HepG2 (cell line): Measurements from ENCODE around the gene MACROD2. TPM values are rescaled to one million over a fixed set of nuclear protein-coding genes. Genes with fewer than 3 reads are reported as not detected.

Experiments used
- ATAC-seq: fragments of 200-7000 bp; cut with Tn5 transposase; 3 replicates; pipeline ENCODE4 v1.9.1; 2020; ENCODE audit warnings: mild to moderate bottlenecking, moderate library complexity
- BruUV-seq: library from RNA; stranded (reverse); fragments of 400-500 nt; replicated peaks from 2 replicates; lab custom pipeline; 2021; lab: Mats Ljungman, UMichigan
- CTCF ChIA-PET: fragments of 300-600 bp; formaldehyde crosslinking; extraction: SDS; loops from one replicate; lab custom pipeline; 2021; ENCODE audit warnings: low total read pairs, inconsistent platforms, low intra/inter-chr PET ratio; lab: Yijun Ruan, JAX
- POLR2A ChIA-PET: fragments of 350-600 bp; sonication (Branson Sonifier 250); formaldehyde crosslinking; loops from one replicate; lab custom pipeline; 2020; ENCODE audit warnings: antibody characterized with exemption, inconsistent platforms; lab: Yijun Ruan, JAX
- DNase-seq: peaks from one replicate; pipeline ENCODE4 v3.0.0-alpha.2; 2015; ENCODE audit warnings: low spot score
- FAIRE-seq: peaks from 3 replicates; lab custom pipeline; 2011; peaks lifted over from hg19 to GRCh38; lab: Jason Lieb, UNC
- H2AFZ ChIP-seq: one replicate; pipeline ENCODE4 v1.6.1; 2011; ENCODE audit warnings: low read length, inconsistent platforms
- H3K27ac ChIP-seq: fragments of 300-600 bp; 3 replicates; pipeline ENCODE4 v1.8.0; 2011; ENCODE audit warnings: mixed run types, mild to moderate bottlenecking, mixed read lengths, low read length, inconsistent platforms; ENCODE audit not compliant: insufficient read depth; ENCODE audit errors: extremely low read length
- H3K27me3 ChIP-seq, 2 experiments: fragments of 200-600 bp in 1 of 2; 2 replicates in 1 of 2; 3 replicates in 1 of 2; pipeline versions ENCODE4 v1.6.0 to v1.8.0; 2011; ENCODE audit warnings: low read length in 2 of 2, mild to moderate bottlenecking in 2 of 2, moderate library complexity in 2 of 2, inconsistent platforms in 1 of 2; ENCODE audit not compliant: insufficient read depth in 2 of 2, control insufficient read depth in 1 of 2
- H3K36me3 ChIP-seq, 2 experiments: fragments of 200-600 bp in 1 of 2; replicated peaks in 1 of 2; 2 replicates in 1 of 2; 3 replicates in 1 of 2; pipeline versions ENCODE4 v1.5.1 to v1.8.0; 2011; ENCODE audit warnings: low read length in 2 of 2, inconsistent platforms in 1 of 2; ENCODE audit not compliant: insufficient read depth in 2 of 2, control insufficient read depth in 1 of 2
- H3K4me1 ChIP-seq: 2 replicates; pipeline ENCODE4 v1.5.1; 2012; ENCODE audit warnings: low read length, inconsistent platforms; ENCODE audit not compliant: insufficient read depth
- H3K4me2 ChIP-seq: 2 replicates; pipeline ENCODE4 v1.6.0; 2011; ENCODE audit warnings: low read depth, low read length, inconsistent platforms
- H3K4me3 ChIP-seq, 3 experiments: fragments of 200-600 bp in 1 of 3; sonication (generic), shearing (Covaris generic) in 1 of 3; replicated peaks in 1 of 3; 2 replicates each; pipeline ENCODE4 v1.5.1; 2011 to 2016; ENCODE audit warnings: low read length in 3 of 3, inconsistent platforms in 2 of 3, low read depth in 2 of 3, mild to moderate bottlenecking in 2 of 3, control low read depth in 1 of 3, mixed read lengths in 1 of 3; ENCODE audit not compliant: insufficient read depth in 1 of 3
- H3K79me2 ChIP-seq: one replicate; pipeline ENCODE4 v1.6.1; 2011; ENCODE audit warnings: low read length, inconsistent platforms; ENCODE audit not compliant: insufficient read depth
- H3K9ac ChIP-seq: 2 replicates; pipeline ENCODE4 v1.6.0; 2011; ENCODE audit warnings: mild to moderate bottlenecking, low read depth, low read length, inconsistent platforms; ENCODE audit not compliant: insufficient read depth
- H3K9me3 ChIP-seq: 2 replicates; pipeline ENCODE4 v1.5.1; 2012; ENCODE audit warnings: mild to moderate bottlenecking, low read length
- H4K20me1 ChIP-seq: 2 replicates; pipeline ENCODE4 v1.6.0; 2011; ENCODE audit warnings: inconsistent platforms, mild to moderate bottlenecking, low read length, moderate library complexity; ENCODE audit not compliant: insufficient read depth
- ATF4 ChIP-seq, 2 experiments: fragments of 450-650 bp in 1 of 2; sonication (generic) in 1 of 2; formaldehyde crosslinking; IDR thresholded peaks; 2 replicates each; pipeline versions ENCODE4 v1.5.0 to v1.8.0; 2020 to 2022; ENCODE audit warnings: mild to moderate bottlenecking in 1 of 2, missing genetic modification reagents in 1 of 2
- CHD2 ChIP-seq: IDR thresholded peaks from 2 replicates; pipeline ENCODE4 v1.6.1; 2011; ENCODE audit warnings: low read depth, low read length, improper control_type of control experiment
- IKZF5 ChIP-seq: IDR thresholded peaks from 2 replicates; pipeline ENCODE4 v1.6.1; 2018; ENCODE audit warnings: missing genetic modification reagents, mild to moderate bottlenecking, missing compliant biosample characterization
- SNAPC4 ChIP-seq: sonication (generic); formaldehyde crosslinking; IDR thresholded peaks from 2 replicates; pipeline ENCODE4 v1.4.0; 2020; ENCODE audit warnings: mild to moderate bottlenecking, missing genetic modification reagents
- SP140L ChIP-seq: sonication (generic); formaldehyde crosslinking; IDR thresholded peaks from 2 replicates; pipeline ENCODE4 v1.4.0; 2020; ENCODE audit warnings: missing genetic modification reagents, borderline replicate concordance
- TCF12 ChIP-seq, 2 experiments: fragments of 450-650 bp in 1 of 2; sonication (generic) in 1 of 2; formaldehyde crosslinking in 1 of 2; IDR thresholded peaks; 2 replicates each; pipeline versions ENCODE4 v1.6.1 to v1.8.0; 2017 to 2022; ENCODE audit warnings: antibody characterized with exemption in 1 of 2, mild to moderate bottlenecking in 1 of 2, missing genetic modification reagents in 1 of 2, moderate library complexity in 1 of 2
- ZNF224 ChIP-seq: sonication (generic); formaldehyde crosslinking; IDR thresholded peaks from 2 replicates; pipeline ENCODE4 v1.5.0; 2020; ENCODE audit warnings: mild to moderate bottlenecking, missing genetic modification reagents
- ZNF225 ChIP-seq: sonication (generic); formaldehyde crosslinking; IDR thresholded peaks from 2 replicates; pipeline ENCODE4 v1.4.0; 2020; ENCODE audit warnings: mild to moderate bottlenecking, missing genetic modification reagents
- ZNF235 ChIP-seq: sonication (generic); formaldehyde crosslinking; IDR thresholded peaks from 2 replicates; pipeline ENCODE4 v1.8.1; 2023; ENCODE audit warnings: mild to moderate bottlenecking, missing genetic modification reagents, borderline replicate concordance
- ZNF570 ChIP-seq: sonication (generic); formaldehyde crosslinking; IDR thresholded peaks from 2 replicates; pipeline ENCODE4 v1.4.0; 2020; ENCODE audit warnings: mild to moderate bottlenecking, missing genetic modification reagents, borderline replicate concordance
- ZNF605 ChIP-seq: sonication (generic); formaldehyde crosslinking; IDR thresholded peaks from 2 replicates; pipeline ENCODE4 v1.8.0; 2022; ENCODE audit warnings: mild to moderate bottlenecking, missing genetic modification reagents
- ZSCAN5A ChIP-seq: sonication (generic); formaldehyde crosslinking; IDR thresholded peaks from 2 replicates; pipeline ENCODE4 v1.8.0; 2022; ENCODE audit warnings: mild to moderate bottlenecking, missing genetic modification reagents, borderline replicate concordance
- WGBS: methylation state at CpG from one replicate; pipeline ENCODE4 v1.1.6; 2017; ENCODE audit warnings: low lambda C conversion rate; 5-methylcytosine and 5-hydroxymethylcytosine counted together
- in situ Hi-C: cut with HindIII; loops from 2 replicates; pipeline ENCODE4 v1.10.0; 2017; ENCODE audit warnings: low pct_unique_long_range_greater_than_20kb; ENCODE audit not compliant: extremely low pct_ligation_motif_present
- intact Hi-C: fragments of 100-400 bp; cut with micrococcal nuclease; formaldehyde crosslinking; loops from one replicate; pipeline ENCODE4 v1.10.0; 2022; ENCODE audit not compliant: unreplicated experiment
- polyA plus RNA-seq, 8 experiments: library from polyadenylated mRNA; depleted of rRNA in 3 of 8; stranded (reverse) in 7 of 8; unstranded in 1 of 8; fragments of >200 nt; fragmentation: Illumina TruSeq in 4 of 8; extraction: Trizol in 4 of 8; gene quantifications; 2 replicates each; pipeline versions ENCODE4 v1.2.1 to v1.2.3, GENCODE V29; 2011 to 2016; ENCODE audit warnings: low read depth in 4 of 8, missing spikeins in 1 of 8, mixed read lengths in 1 of 8; ENCODE audit not compliant: insufficient read depth in 1 of 8
- total RNA-seq, 5 experiments: library from RNA; depleted of rRNA; stranded (reverse); fragments of >200 nt; fragmentation: Illumina TruSeq; extraction: Trizol; gene quantifications; 2 replicates each; pipeline ENCODE4 v1.2.3, GENCODE V29; 2016; ENCODE audit warnings: low read depth in 1 of 5
- TF ChIP-seq, protein P1 (sequence below): sonication (generic); formaldehyde crosslinking; conservative IDR thresholded peaks from 2 replicates; pipeline ENCODE4 v1.5.0; 2020; ENCODE audit warnings: missing genetic modification reagents

MACROD2 gene
- total and polyA plus RNA-seq, 2 of the 13 experiments (the other 11 are each of a cell fraction or from before 2014, with no cell fraction given), result 0.13 to 0.51 TPM

DNA sequence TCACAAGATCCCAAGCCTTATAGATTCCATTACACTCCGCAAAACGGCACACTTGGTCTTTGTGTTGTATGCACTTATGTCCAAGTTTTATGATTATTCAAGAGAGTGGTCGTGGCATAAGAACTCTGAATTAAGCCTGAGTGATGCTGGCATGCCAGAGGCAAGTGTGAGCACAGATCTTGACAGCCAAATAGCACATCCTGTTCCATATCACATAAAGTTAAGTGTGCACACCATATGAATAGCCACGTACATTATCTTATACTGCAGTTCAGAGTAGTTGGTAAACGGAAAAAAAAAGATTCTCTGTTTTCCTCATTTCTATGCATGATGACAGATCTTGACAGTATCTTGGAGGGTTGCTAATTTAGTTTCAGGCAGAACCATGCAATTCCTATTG is 1069.4 kb downstream of the MACROD2 start:
- Histone ChIP-seq H3K4me3 (no peak overlapping the region), H3K9ac (no peak overlapping the region), H3K36me3 (no peaks in the 10 kb centered on the region), H2AFZ (no peak overlapping the region), H3K27ac (no peak overlapping the region), H4K20me1 (no peaks in the 10 kb centered on the region), H3K27me3 (no peaks in the 10 kb centered on the region), H3K9me3 (no peaks in the 10 kb centered on the region), H3K4me1 (peaks cover 38% of the 10 kb centered on the region), H3K4me2 (no peak overlapping the region), H3K79me2 (no peaks in the 10 kb centered on the region)
- in situ Hi-C loops (loop anchor here (5.0 kb wide), 1 partner anchor 77 kb away; no protein-coding TSS in a partner anchor), intact Hi-C loops (loop anchor here (5.0 to 10.0 kb wide), 2 partner anchors 187 to 730 kb away; partner anchors contain the start of gene FLRT3)
- BruUV-seq, result no TSS peak
- FAIRE-seq (no peak), ATAC-seq (no peak), DNase-seq (no peak)
- WGBS, result 90% methylated on average over 5 of the region's 5 CpGs
- CTCF ChIA-PET, result no interaction called here
- POLR2A ChIA-PET, result no interaction called here
- no peak for TF ChIP-seq ATF4 (CRISPR knock-in tag; IDR thresholded peaks at IDR 0.05)
- TF ChIP-seq ZNF570 (CRISPR knock-in tag), result no peak
- no peak for TF ChIP-seq ZSCAN5A (CRISPR knock-in tag)
- TF ChIP-seq ZNF225, result no peak
- no peak for TF ChIP-seq IKZF5 (CRISPR knock-in tag)
- TF ChIP-seq ZNF605 (CRISPR knock-in tag), result no peak
- no peak for TF ChIP-seq SP140L (CRISPR knock-in tag)
- TF ChIP-seq, protein P1, sequence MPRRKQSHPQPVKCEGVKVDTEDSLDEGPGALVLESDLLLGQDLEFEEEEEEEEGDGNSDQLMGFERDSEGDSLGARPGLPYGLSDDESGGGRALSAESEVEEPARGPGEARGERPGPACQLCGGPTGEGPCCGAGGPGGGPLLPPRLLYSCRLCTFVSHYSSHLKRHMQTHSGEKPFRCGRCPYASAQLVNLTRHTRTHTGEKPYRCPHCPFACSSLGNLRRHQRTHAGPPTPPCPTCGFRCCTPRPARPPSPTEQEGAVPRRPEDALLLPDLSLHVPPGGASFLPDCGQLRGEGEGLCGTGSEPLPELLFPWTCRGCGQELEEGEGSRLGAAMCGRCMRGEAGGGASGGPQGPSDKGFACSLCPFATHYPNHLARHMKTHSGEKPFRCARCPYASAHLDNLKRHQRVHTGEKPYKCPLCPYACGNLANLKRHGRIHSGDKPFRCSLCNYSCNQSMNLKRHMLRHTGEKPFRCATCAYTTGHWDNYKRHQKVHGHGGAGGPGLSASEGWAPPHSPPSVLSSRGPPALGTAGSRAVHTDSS, result no peak
- TF ChIP-seq SNAPC4, result no peak
- no peak for TF ChIP-seq CHD2
- no peak for TF ChIP-seq ZNF235 (CRISPR knock-in tag)
- TF ChIP-seq TCF12 (IDR thresholded peaks at IDR 0.05), result no peak
- TF ChIP-seq TCF12 (CRISPR knock-in tag; IDR thresholded peaks at IDR 0.05), result no peak
- no peak for TF ChIP-seq ZNF224 (CRISPR knock-in tag)
